ENCODE measurements around the gene ITPRIPL1. TPM values are rescaled to one million over a fixed set of nuclear protein-coding genes. Genes with fewer than 3 reads are reported as not detected.
A peak's percentile ranks its signal among the peaks of the same experiment; 100 is the strongest.

Gene ITPRIPL1
- total RNA-seq, 1 donor: 17.2 TPM

DNA sequence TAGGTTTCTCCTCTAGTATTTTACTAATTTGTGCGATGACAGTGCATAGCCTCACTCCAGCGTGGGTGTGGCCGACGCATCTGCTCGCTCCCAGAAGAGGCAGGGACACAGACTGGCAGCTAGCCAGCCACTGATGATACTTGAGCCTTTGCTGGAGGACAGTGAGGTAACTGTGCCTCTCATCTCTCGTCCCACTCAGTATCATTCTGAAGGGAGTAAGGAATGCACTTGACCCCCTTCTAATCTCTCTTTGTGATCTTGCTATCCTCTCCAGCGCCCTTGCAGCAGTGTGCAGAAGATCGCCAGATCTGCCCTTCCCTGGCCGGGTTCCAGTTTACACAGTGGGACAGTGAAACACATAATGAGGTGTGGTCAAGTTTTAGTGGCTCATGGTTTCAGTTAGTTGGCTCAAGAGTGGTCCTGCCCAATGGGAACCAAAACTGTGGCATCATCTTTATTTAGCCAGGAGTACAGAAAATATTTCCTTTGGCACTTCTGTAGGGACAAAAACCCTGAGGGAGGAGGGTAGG lies 28.0 kb downstream of the ITPRIPL1 start:
- no peak for DNase-seq (ENCODE audit: low read depth in 2 of 3, low spot score in 2 of 3)

DNA sequence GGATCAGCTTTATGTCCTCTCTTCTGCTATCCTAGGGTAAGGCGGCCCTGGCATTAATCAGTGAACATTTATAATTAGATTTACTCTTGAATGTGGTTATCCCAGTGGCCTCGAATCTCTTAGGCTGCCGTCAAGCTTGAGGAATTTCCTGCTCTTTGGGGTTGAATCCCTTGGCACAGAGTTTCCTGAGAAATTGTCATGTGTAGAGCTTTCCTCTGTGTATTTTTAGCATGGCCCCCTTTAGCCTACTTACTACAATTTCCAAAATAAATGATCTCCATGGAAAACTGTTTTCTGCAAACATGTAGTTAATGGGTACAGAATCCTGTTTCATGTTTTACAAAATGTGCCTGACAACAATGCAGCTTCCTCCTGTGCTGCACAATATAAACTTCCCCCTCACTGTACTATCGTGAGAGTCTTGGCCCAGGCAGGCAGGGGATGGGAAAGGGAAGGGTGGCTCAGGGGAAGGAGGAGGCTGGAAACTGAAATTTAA lies 28.5 kb downstream of the ITPRIPL1 start:
- no peak for DNase-seq (ENCODE audit: low read depth in 2 of 3, low spot score in 2 of 3)

GRCh38 chr2:96354492-96354891 lies 29.4 kb downstream of the ITPRIPL1 start:
- DNase-seq (ENCODE audit: low read depth in 2 of 3, low spot score in 2 of 3): no peak

GRCh38 chr2:96356889-96357288 lies 31.8 kb downstream of the ITPRIPL1 start:
- no peak for DNase-seq (ENCODE audit: low read depth in 2 of 3, low spot score in 2 of 3)

- DNase-seq (ENCODE audit: low read depth in 2 of 3, low spot score in 2 of 3): peak in 2 of 3 donors; percentile 40 to 60
These were observed 34.2 kb downstream of the ITPRIPL1 start for GRCh38 chr2:96359310-96359709.

- DNase-seq (ENCODE audit: low read depth in 2 of 3, low spot score in 2 of 3): no peak
These were observed 34.7 kb downstream of the ITPRIPL1 start for GRCh38 chr2:96359866-96360265.

DNA sequence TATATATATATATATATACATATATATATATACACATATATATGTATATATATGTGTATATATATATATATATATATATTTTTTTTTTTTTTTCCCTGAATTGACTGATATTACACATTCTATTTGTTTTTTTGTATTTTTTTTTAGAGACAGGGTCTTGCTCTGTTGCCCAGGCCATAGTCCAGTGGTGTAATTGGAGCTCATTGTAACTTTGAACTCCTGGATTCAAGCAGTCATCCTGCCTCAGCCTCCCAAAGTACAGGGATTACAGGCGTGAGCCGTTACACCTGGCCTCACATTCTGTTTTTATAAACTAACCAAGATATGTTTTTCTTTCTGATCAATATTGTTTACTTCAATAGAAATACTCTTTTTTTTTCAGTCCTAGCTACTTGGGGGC lies 36.6 kb downstream of the ITPRIPL1 start:
- DNase-seq (ENCODE audit: low read depth in 2 of 3, low spot score in 2 of 3): no peak

GRCh38 chr2:96369186-96369585 lies 44.1 kb downstream of the ITPRIPL1 start:
- no peak for DNase-seq (ENCODE audit: low read depth in 2 of 3, low spot score in 2 of 3)

GRCh38 chr2:96374211-96374951 lies 49.3 kb downstream of the ITPRIPL1 start:
- DNase-seq (ENCODE audit: low read depth in 2 of 3, low spot score in 2 of 3): no peak

Other genes with a start within 250 kb of the ITPRIPL1 start
- under 0.01 TPM for gene ADRA2B, start 208.7 kb upstream of the ITPRIPL1 start, total RNA-seq
- gene ASTL, start 186.8 kb upstream of the ITPRIPL1 start, total RNA-seq: 1.1 TPM
- gene DUSP2, start 179.9 kb upstream of the ITPRIPL1 start, total RNA-seq: 134 TPM
- gene STARD7, start 116.5 kb upstream of the ITPRIPL1 start, total RNA-seq: 86.7 TPM
- 29.1 TPM for gene TMEM127, start 59.3 kb upstream of the ITPRIPL1 start, total RNA-seq
- 156 TPM for gene CIAO1, start 59.1 kb upstream of the ITPRIPL1 start, total RNA-seq
- 149 TPM for gene SNRNP200, start 19.8 kb upstream of the ITPRIPL1 start, total RNA-seq
- 2.2 TPM for gene NCAPH, start 10.4 kb downstream of the ITPRIPL1 start, total RNA-seq
- gene NEURL3, start 180.0 kb downstream of the ITPRIPL1 start, total RNA-seq: 0.27 TPM
- 37.4 TPM for gene ARID5A, start 211.4 kb downstream of the ITPRIPL1 start, total RNA-seq